Islet precursor cell (in vitro differentiated cells): ENCODE data around the gene IFNL1.
A peak's percentile ranks its signal among the peaks of the same experiment; 100 is the strongest.
"Not testable (repeated sequence)": the region's sequence is repeated elsewhere in the genome, so short reads cannot be mapped to it uniquely, and the experiment has no call there.

Experiments
- DNase-seq: peaks from one replicate; pipeline ENCODE4 v3.0.0-alpha.2; 2018

The IFNL1 gene

GRCh38 chr19:39309305-39309670 lies 13.1 kb downstream of the IFNL1 start:
- not testable (repeated sequence) for DNase-seq

- no peak for DNase-seq
Measured at GRCh38 chr19:39310558-39311311, 14.5 kb downstream of the IFNL1 start.

GRCh38 chr19:39314016-39314728 lies 18.0 kb downstream of the IFNL1 start:
- no peak for DNase-seq

- DNase-seq = no peak
Measured at GRCh38 chr19:39315933-39316332, 19.7 kb downstream of the IFNL1 start.

GRCh38 chr19:39316627-39317321 lies 20.6 kb downstream of the IFNL1 start:
- DNase-seq = no peak

- DNase-seq = no peak
Measured at GRCh38 chr19:39317476-39317875, 21.3 kb downstream of the IFNL1 start.

GRCh38 chr19:39318071-39318470 lies 21.9 kb downstream of the IFNL1 start:
- DNase-seq = no peak

- no peak for DNase-seq
Measured at GRCh38 chr19:39318690-39319089, 22.5 kb downstream of the IFNL1 start.

GRCh38 chr19:39319098-39319891 lies 23.1 kb downstream of the IFNL1 start:
- no peak for DNase-seq

- no peak for DNase-seq
Measured at GRCh38 chr19:39319892-39320248, 23.7 kb downstream of the IFNL1 start.

- no peak for DNase-seq
Measured at GRCh38 chr19:39321117-39321831, 25.1 kb downstream of the IFNL1 start.

GRCh38 chr19:39321832-39322176 lies 25.6 kb downstream of the IFNL1 start:
- DNase-seq = no peak

GRCh38 chr19:39324242-39324842 lies 28.1 kb downstream of the IFNL1 start:
- DNase-seq = no peak

GRCh38 chr19:39325778-39326665 lies 29.8 kb downstream of the IFNL1 start:
- DNase-seq = no peak

- DNase-seq = no peak
Measured at GRCh38 chr19:39327363-39328045, 31.3 kb downstream of the IFNL1 start.

- peak; percentile 89 for DNase-seq
Measured at GRCh38 chr19:39328046-39328705, 32.0 kb downstream of the IFNL1 start.

GRCh38 chr19:39329948-39330347 lies 33.7 kb downstream of the IFNL1 start:
- no peak for DNase-seq

GRCh38 chr19:39332293-39332692 lies 36.1 kb downstream of the IFNL1 start:
- DNase-seq = no peak

- DNase-seq = not testable (repeated sequence)
Measured at GRCh38 chr19:39332738-39333137, 36.5 kb downstream of the IFNL1 start.

- no peak for DNase-seq
Measured at GRCh38 chr19:39333507-39333906, 37.3 kb downstream of the IFNL1 start.
